Measurements from ENCODE around the gene UBXN6.

Gene UBXN6

DNA sequence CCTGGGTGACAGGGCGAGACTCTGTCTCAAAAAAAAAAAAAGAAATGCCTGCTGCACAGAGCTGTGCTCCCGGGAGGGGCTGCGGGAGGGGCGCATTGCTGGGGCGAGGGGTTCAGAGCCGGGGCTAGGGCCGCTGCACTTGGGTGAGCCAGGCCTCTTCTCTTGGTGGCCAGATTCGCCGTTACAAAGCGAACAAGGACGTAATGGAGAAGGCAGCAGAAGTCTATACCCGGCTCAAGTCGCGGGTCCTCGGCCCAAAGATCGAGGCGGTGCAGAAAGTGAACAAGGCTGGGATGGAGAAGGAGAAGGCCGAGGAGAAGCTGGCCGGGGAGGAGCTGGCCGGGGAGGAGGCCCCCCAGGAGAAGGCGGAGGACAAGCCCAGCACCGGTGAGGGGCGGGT lies 41.7 kb upstream of the UBXN6 start:
- no peak overlapping the region for H2AFZ ChIP-seq (ENCODE audit: low read depth)
- no peaks in the 10 kb centered on the region for H3K27me3 ChIP-seq (ENCODE audit: insufficient read depth, low read depth)
- H3K27ac ChIP-seq: no peak overlapping the region
- H3K4me3 ChIP-seq (IDR thresholded peaks at IDR 0.05; ENCODE audit: insufficient read depth, low read depth, low read length): no peak overlapping the region
- no peaks in the 10 kb centered on the region for H4K20me1 ChIP-seq (ENCODE audit: insufficient read depth)
- H3K79me2 ChIP-seq (ENCODE audit: insufficient read depth, low read depth): no peaks in the 10 kb centered on the region
- H3K4me1 ChIP-seq (ENCODE audit: low read depth, poor library complexity, severe bottlenecking): no peaks in the 10 kb centered on the region
- H3K36me3 ChIP-seq (ENCODE audit: insufficient read depth): no peaks in the 10 kb centered on the region
- no peak overlapping the region for H3K9ac ChIP-seq
- H3K4me2 ChIP-seq: no peak overlapping the region
- TF ChIP-seq, protein P1, sequence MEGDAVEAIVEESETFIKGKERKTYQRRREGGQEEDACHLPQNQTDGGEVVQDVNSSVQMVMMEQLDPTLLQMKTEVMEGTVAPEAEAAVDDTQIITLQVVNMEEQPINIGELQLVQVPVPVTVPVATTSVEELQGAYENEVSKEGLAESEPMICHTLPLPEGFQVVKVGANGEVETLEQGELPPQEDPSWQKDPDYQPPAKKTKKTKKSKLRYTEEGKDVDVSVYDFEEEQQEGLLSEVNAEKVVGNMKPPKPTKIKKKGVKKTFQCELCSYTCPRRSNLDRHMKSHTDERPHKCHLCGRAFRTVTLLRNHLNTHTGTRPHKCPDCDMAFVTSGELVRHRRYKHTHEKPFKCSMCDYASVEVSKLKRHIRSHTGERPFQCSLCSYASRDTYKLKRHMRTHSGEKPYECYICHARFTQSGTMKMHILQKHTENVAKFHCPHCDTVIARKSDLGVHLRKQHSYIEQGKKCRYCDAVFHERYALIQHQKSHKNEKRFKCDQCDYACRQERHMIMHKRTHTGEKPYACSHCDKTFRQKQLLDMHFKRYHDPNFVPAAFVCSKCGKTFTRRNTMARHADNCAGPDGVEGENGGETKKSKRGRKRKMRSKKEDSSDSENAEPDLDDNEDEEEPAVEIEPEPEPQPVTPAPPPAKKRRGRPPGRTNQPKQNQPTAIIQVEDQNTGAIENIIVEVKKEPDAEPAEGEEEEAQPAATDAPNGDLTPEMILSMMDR (conservative IDR thresholded peaks at IDR 0.05; ENCODE audit: low read depth, low read length): no peak

DNA sequence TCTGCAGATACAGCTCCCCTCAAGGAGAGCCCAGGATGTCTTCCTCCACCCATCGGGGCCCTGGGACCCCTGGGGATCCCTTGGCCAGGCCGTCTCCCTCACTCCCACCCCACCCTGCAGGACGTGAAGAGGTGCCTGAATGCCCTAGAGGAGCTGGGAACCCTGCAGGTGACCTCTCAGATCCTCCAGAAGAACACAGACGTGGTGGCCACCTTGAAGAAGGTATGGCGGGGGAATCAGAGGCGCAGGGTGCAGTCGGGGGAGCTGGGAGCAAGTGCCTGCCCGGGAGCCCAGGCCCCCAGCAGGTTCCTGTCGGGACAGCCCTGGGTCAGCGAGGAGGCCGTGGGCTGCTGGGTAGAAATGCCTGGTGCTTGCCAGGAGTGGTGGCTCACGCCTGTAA lies 41.1 kb upstream of the UBXN6 start:
- Histone ChIP-seq H3K4me2 (no peak overlapping the region), H4K20me1 (ENCODE audit: insufficient read depth) (no peaks in the 10 kb centered on the region), H3K4me1 (ENCODE audit: low read depth, poor library complexity, severe bottlenecking) (no peaks in the 10 kb centered on the region), H3K9ac (no peak overlapping the region), H3K79me2 (ENCODE audit: insufficient read depth, low read depth) (no peaks in the 10 kb centered on the region), H2AFZ (ENCODE audit: low read depth) (no peak overlapping the region), H3K27ac (no peak overlapping the region), H3K4me3 (IDR thresholded peaks at IDR 0.05; ENCODE audit: insufficient read depth, low read depth, low read length) (no peak overlapping the region), H3K27me3 (ENCODE audit: insufficient read depth, low read depth) (no peaks in the 10 kb centered on the region), H3K36me3 (ENCODE audit: insufficient read depth) (no peaks in the 10 kb centered on the region)
- TF ChIP-seq, protein P1 (conservative IDR thresholded peaks at IDR 0.05; ENCODE audit: low read depth, low read length): no peak

DNA sequence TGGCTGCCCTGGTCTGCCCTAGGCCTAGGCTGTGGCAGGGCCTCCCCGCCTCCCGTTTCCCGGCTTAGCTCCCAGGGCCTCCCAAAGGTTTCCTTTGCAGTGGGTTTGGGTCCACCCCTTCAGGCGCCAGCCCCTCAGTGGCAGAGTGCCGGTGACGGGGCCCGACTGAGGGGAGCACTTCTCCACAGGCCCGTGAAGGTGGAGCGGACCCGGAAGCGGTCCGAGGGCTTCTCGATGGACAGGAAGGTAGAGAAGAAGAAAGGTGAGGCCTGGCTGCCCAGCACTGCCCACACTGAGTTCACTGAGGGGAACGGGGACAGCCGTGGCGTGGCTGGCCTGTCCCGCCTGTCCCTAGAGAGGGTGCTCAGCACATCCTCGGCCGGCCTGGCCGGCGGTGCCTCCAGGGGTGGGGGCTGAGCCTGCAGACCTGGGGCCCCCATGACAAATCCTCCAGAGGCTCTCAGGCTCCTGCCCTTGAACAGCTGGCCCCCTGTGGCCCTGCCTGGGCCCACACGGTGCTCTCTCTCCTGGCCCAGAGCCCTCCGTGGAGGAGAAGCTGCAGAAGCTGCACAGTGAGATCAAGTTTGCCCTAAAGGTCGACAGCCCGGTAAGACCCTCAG lies 40.3 kb upstream of the UBXN6 start:
- H3K4me3 ChIP-seq (IDR thresholded peaks at IDR 0.05; ENCODE audit: insufficient read depth, low read depth, low read length): no peak overlapping the region
- no peaks in the 10 kb centered on the region for H3K27me3 ChIP-seq (ENCODE audit: insufficient read depth, low read depth)
- no peaks in the 10 kb centered on the region for H3K79me2 ChIP-seq (ENCODE audit: insufficient read depth, low read depth)
- no peaks in the 10 kb centered on the region for H3K4me1 ChIP-seq (ENCODE audit: low read depth, poor library complexity, severe bottlenecking)
- no peak overlapping the region for H3K9ac ChIP-seq
- H3K4me2 ChIP-seq: no peak overlapping the region
- H3K27ac ChIP-seq: no peak overlapping the region
- H3K36me3 ChIP-seq (ENCODE audit: insufficient read depth): no peaks in the 10 kb centered on the region
- no peaks in the 10 kb centered on the region for H4K20me1 ChIP-seq (ENCODE audit: insufficient read depth)
- TF ChIP-seq, protein P1 (conservative IDR thresholded peaks at IDR 0.05; ENCODE audit: low read depth, low read length): no peak
- H2AFZ ChIP-seq (ENCODE audit: low read depth): no peak overlapping the region

DNA sequence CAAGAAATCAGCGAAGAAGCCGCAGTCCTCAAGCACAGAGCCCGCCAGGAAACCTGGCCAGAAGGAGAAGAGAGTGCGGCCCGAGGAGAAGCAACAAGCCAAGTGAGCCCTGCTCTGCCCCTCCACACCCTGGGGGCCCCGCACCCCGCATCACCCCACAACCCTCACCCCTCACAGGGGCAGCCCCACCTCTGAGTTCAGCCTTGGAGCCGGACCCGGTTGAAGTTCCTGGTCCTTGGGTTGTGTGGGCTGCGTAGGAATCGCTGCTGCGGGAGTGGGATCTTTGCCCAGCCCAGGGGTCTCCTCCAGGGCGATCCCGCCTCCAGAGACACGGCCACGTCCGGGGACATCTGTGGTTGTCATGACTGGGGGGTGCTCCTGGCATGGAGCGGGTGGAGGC lies 38.7 kb upstream of the UBXN6 start:
- Histone ChIP-seq H3K79me2 (ENCODE audit: insufficient read depth, low read depth) (no peaks in the 10 kb centered on the region), H3K36me3 (ENCODE audit: insufficient read depth) (no peaks in the 10 kb centered on the region), H3K4me1 (ENCODE audit: low read depth, poor library complexity, severe bottlenecking) (no peaks in the 10 kb centered on the region)

More for the DNA sequence above, 38.7 kb upstream of the UBXN6 start:
- Histone ChIP-seq H3K4me3 (IDR thresholded peaks at IDR 0.05; ENCODE audit: insufficient read depth, low read depth, low read length) (no peak overlapping the region), H3K27me3 (ENCODE audit: insufficient read depth, low read depth) (no peaks in the 10 kb centered on the region), H4K20me1 (ENCODE audit: insufficient read depth) (no peaks in the 10 kb centered on the region), H3K9ac (no peak overlapping the region), H3K27ac (no peak overlapping the region), H3K4me2 (no peak overlapping the region), H2AFZ (ENCODE audit: low read depth) (no peak overlapping the region)
- TF ChIP-seq, protein P1 (conservative IDR thresholded peaks at IDR 0.05; ENCODE audit: low read depth, low read length): no peak
